HG03442 (cell line): ENCODE data around the gene REG3A.

ENCODE experiments used
- ATAC-seq: cut with Tn5 transposase; IDR thresholded peaks from one replicate; pipeline ENCODE4 v1.9.1; 2021; ENCODE audit warnings: mild to moderate bottlenecking, moderate library complexity; ENCODE audit not compliant: unreplicated experiment

REG3A gene

DNA sequence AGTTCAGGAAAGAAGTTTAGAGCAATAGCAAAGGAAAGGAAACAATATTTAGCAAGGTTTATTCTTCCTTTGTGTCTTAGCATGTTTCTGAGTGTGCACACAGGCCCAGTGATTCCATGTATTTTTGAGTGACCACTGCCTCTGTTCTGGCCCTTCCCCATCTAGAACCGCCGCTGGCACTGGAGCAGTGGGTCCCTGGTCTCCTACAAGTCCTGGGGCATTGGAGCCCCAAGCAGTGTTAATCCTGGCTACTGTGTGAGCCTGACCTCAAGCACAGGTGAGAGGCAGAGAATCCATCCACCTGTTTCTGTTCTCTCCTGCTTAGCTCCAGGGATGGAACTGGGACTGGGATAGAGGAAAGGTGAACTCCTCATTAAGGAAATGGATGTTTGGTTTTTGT lies 36.9 kb downstream of the REG3A start:
- no peak for ATAC-seq

DNA sequence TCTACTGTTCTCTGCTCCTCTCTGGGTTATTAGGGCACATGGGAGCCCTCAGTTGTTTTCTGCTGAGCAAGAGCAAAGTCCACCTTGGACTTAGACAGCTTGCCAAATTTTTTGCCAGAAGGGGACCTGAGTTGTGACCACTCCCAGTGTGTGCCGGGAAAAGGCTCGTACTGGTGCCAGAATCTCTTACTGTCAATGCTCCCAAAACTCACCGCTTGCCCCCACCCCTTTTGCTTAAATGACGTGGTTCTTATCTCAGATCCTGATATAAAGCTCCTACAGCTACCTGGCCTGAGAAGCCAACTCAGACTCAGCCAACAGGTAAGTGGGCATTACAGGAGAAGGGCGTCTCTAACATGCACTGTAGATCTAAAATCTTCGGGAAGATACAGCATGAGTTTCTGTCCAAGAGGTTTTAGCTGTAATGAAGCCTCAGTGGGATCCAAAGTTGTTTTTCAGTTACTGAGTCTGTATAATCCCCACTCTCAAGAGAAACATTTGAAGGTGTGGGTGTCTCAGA lies 39.3 kb downstream of the REG3A start, which contains the start of gene REG1A:
Gene REG1A, plus strand, starts transcription at position 295 of the 520 bp plus-strand sequence. CDS start 374 bp downstream, outside the sequence.
- ATAC-seq: no peak

DNA sequence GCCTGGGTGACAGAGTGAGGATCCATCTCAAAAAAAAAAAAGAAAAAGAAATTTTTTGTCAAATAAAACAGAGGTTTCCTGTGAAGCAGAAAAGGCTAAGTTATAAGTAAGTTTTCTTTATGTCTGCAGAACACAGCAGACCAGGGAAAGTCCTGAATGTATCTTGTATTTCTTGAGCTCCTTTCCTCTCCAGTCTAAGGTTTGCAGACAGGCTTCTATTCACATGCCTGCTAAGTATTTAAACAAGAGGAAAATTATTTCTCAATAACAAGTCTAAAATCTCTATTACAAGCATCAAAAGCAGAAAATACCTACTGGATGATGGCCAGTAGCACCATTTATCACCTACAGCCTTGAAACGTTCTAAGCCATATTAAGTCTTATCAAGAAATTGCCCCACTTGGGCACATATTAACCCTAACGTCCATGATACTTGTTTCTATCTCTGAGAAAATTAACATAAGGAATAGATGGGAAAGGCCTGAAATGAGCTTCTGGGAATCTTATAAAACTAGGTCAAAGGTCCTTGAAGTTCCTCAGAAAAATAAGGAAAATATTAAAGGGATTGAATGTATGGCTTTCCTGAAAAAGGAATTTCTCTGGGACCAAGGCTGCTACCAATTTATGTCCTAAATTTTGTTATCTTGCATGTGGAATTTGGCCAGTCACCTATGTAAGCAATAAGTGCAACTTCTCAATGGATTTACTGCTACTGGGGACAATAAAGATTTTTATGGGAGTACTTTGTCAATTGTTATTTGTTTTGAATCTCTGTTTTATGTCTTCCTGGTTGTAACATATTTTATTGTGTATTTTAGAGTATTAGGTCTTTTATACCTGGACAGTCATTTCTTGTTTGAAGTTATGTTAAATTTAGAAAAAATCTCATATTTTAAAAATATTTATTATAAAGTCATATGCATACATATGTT lies 42.3 kb downstream of the REG3A start:
- ATAC-seq: no peak

DNA sequence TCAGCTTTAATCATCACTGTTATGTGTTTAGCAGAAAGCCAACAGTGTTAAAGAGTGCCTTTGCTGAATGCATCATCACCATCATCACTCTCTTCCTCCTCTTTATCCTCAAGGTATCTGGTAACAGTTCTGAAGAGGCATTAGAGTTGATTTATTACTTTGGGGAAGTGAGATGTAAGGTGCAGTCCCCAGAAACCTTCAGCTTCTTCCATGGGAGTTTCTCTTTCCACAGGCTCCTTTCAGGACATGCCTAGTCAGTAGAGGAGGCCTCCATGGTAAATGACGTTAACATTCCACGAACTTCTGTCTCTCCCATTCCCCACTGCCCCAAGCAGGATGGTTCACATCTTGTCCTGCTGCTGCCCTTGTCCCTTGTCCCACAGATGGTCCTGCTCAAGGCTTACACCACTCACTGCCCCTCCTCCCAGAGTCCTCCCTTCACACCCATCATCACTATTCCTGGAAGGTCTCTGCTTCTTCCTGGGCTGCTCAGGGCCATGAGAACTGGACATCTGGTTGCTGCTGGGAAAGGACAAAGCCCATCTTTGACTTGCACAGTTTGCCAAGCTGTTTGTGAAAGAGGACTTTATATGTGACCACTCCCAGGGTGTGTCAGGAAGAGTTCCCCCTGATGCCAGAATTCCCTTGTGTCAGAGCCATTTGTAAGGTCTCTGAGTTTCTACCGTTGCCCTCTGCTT lies 44.6 kb downstream of the REG3A start:
- ATAC-seq: no peak

DNA sequence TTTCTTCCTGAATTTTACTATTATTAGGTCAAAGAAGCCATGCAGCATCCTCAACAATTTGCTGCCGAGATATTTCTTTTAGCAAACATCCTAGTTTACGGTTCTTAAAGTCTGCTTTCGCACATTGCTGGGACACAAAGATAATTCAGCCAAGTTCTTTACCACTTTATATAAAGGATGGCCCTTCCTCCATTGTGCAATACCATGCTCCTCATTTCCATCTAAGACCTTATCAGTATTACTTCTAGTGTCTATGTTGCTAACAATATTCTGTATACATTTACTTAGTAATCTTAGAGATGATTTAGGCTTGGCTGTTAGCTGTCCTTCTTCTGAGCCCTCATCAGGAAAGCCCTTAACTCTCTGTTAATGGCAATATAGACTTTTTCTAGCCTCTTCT lies 47.3 kb downstream of the REG3A start:
- no peak for ATAC-seq
